Activated T-helper 1 cell treated with Interleukin-2 at 50 U/mL for 16 hours (primary cell): ENCODE data around the gene VWA3B.
"Not testable (repeated sequence)": the region's sequence is repeated elsewhere in the genome, so short reads cannot be mapped to it uniquely, and the experiment has no call there.

Experiments
- DNase-seq: peaks from one replicate; pipeline ENCODE4 v3.0.0-alpha.2; 2020; ENCODE audit warnings: low read depth

Gene VWA3B

GRCh38 chr2:98253461-98254070, 166.6 kb downstream of the VWA3B start:
- no peak for DNase-seq

GRCh38 chr2:98254504-98255059, 167.6 kb downstream of the VWA3B start:
- no peak for DNase-seq

GRCh38 chr2:98258906-98259305, 171.9 kb downstream of the VWA3B start:
- DNase-seq = no peak

GRCh38 chr2:98263362-98263761, 176.4 kb downstream of the VWA3B start:
- DNase-seq = no peak

- not testable (repeated sequence) for DNase-seq
Measured at GRCh38 chr2:98268225-98268624, 181.3 kb downstream of the VWA3B start.

GRCh38 chr2:98269274-98269673, 182.3 kb downstream of the VWA3B start:
- DNase-seq = no peak

GRCh38 chr2:98269830-98270229, 182.9 kb downstream of the VWA3B start:
- no peak for DNase-seq

- DNase-seq = no peak
Measured at GRCh38 chr2:98277162-98277859, 190.3 kb downstream of the VWA3B start.

- DNase-seq = no peak
Measured at GRCh38 chr2:98278074-98278473, 191.1 kb downstream of the VWA3B start.

GRCh38 chr2:98280376-98281102, 193.6 kb downstream of the VWA3B start:
- DNase-seq = no peak

GRCh38 chr2:98281607-98282006, 194.6 kb downstream of the VWA3B start:
- DNase-seq = no peak

GRCh38 chr2:98282109-98282508, 195.1 kb downstream of the VWA3B start:
- no peak for DNase-seq

GRCh38 chr2:98293030-98293429, 206.1 kb downstream of the VWA3B start:
- no peak for DNase-seq

GRCh38 chr2:98293931-98294687, 207.1 kb downstream of the VWA3B start:
- no peak for DNase-seq

GRCh38 chr2:98294711-98295110, 207.7 kb downstream of the VWA3B start:
- DNase-seq = no peak

- DNase-seq = no peak
Measured at GRCh38 chr2:98295275-98295674, 208.3 kb downstream of the VWA3B start.

- no peak for DNase-seq
Measured at GRCh38 chr2:98295721-98296414, 208.9 kb downstream of the VWA3B start.

- no peak for DNase-seq
Measured at GRCh38 chr2:98296440-98296839, 209.5 kb downstream of the VWA3B start.

- DNase-seq = no peak
Measured at GRCh38 chr2:98297817-98298682, 211.1 kb downstream of the VWA3B start.

- no peak for DNase-seq
Measured at GRCh38 chr2:98298683-98299164, 211.8 kb downstream of the VWA3B start.
